T-helper 2 cell treated with Interferon-gamma antibody and Interleukin-4, amounts not matched to agents 100 ng/mL and 5 ng/mL, for 36 hours (primary cell): ENCODE measurements around the gene OR1S2. TPM values are rescaled to one million over a fixed set of nuclear protein-coding genes. Genes with fewer than 3 reads are reported as not detected.
"Not testable (repeated sequence)": the region's sequence is repeated elsewhere in the genome, so short reads cannot be mapped to it uniquely, and the experiment has no call there.

Experiments used
- intact Hi-C: fragments of 100-400 bp; cut with micrococcal nuclease; formaldehyde crosslinking; loops from one replicate; pipeline ENCODE4 v1.15.1; 2023
- total RNA-seq: library from RNA; stranded (reverse); gene quantifications from 2 replicates; pipeline ENCODE4 v1.2.3, GENCODE V29; 2022

The OR1S2 gene
- not detected in 2 replicates for total RNA-seq

GRCh38 chr11:58204042-58204441 lies at the start of gene OR1S2:
Gene OR1S2 (minus strand): TSS chr11:58204142. CDS start chr11:58204142, 0 bp downstream.
- intact Hi-C loops, result no loop called here

- intact Hi-C loops, result no loop called here
Observed at GRCh38 chr11:58243954-58244353, 40.0 kb upstream of the OR1S2 start.

GRCh38 chr11:58227956-58228615 lies 24.1 kb upstream of the OR1S2 start:
- intact Hi-C loops, result no loop called here

GRCh38 chr11:58222721-58223120 lies 18.8 kb upstream of the OR1S2 start:
- intact Hi-C loops, result no loop called here

- intact Hi-C loops, result no loop called here
Observed at GRCh38 chr11:58216476-58216875, 12.5 kb upstream of the OR1S2 start.

GRCh38 chr11:58212420-58212819 lies 8.5 kb upstream of the OR1S2 start, which contains the start of gene OR1S1:
Gene OR1S1 (plus strand): TSS chr11:58212720.
- intact Hi-C loops, result not testable (repeated sequence)

- intact Hi-C loops, result no loop called here
Observed at GRCh38 chr11:58199271-58199670, 4.7 kb downstream of the OR1S2 start.

GRCh38 chr11:58195939-58196338 lies 8.0 kb downstream of the OR1S2 start:
- intact Hi-C loops, result no loop called here

- intact Hi-C loops, result no loop called here
Observed at GRCh38 chr11:58193391-58193790, 10.6 kb downstream of the OR1S2 start.

- intact Hi-C loops, result no loop called here
Observed at GRCh38 chr11:58192229-58192628, 11.7 kb downstream of the OR1S2 start.

- intact Hi-C loops, result no loop called here
Observed at GRCh38 chr11:58188770-58189169, 15.2 kb downstream of the OR1S2 start, which contains the start of gene OR9Q2. Gene OR9Q2 (plus strand): TSS chr11:58189070. CDS start chr11:58190491, 1,421 bp downstream.

GRCh38 chr11:58186938-58187337 lies 17.0 kb downstream of the OR1S2 start:
- intact Hi-C loops, result no loop called here

GRCh38 chr11:58179648-58180047 lies 24.3 kb downstream of the OR1S2 start:
- intact Hi-C loops, result no loop called here

GRCh38 chr11:58178444-58178843 lies 25.5 kb downstream of the OR1S2 start:
- intact Hi-C loops, result no loop called here

GRCh38 chr11:58177409-58178054 lies 26.4 kb downstream of the OR1S2 start:
- intact Hi-C loops, result no loop called here

- intact Hi-C loops, result no loop called here
Observed at GRCh38 chr11:58165504-58166106, 38.3 kb downstream of the OR1S2 start.

GRCh38 chr11:58164990-58165389 lies 39.0 kb downstream of the OR1S2 start:
- intact Hi-C loops, result no loop called here

- intact Hi-C loops, result no loop called here
Observed at GRCh38 chr11:58164389-58164788, 39.6 kb downstream of the OR1S2 start.
